ENCODE data around the gene KAT6B. TPM values are rescaled to one million over a fixed set of nuclear protein-coding genes. Genes with fewer than 3 reads are reported as not detected.

KAT6B gene
- total and polyA plus RNA-seq, 10 of the 15 experiments (the other 5 are each of a cell fraction or from before 2014, with no cell fraction given): 2.7 to 22.6 (median 15.7) TPM

DNA sequence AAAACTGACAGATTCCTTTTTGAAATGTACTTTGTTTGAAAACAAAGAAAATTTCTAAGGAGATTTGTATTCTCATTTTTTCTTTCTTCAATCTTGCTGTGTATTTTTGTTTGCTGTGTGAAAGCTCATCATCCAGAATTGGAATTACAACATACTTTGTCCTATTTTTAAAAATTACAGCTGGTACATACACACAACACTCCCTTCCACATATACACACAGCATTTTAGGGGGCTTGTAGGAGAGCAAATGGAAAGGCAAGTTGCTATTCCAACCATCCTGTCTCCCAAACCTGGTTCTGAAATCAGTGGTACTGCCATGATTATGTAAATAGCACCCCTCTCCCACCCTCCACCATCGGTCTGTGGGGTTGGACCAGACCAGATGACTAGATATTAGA, 184.0 kb downstream of the KAT6B start:
- Histone ChIP-seq H3K4me1 (ENCODE audit: control insufficient read depth, insufficient read depth, low read length) (peaks cover 44% of the 10 kb centered on the region), H2AFZ (ENCODE audit: control insufficient read depth, low read depth, low read length) (no peak overlapping the region), H3K4me3 (no peak overlapping the region), H3K27ac (ENCODE audit: control insufficient read depth, insufficient read depth) (no peak overlapping the region), H3K36me3 (ENCODE audit: control insufficient read depth in 2 of 2, insufficient read depth in 2 of 2, low read length in 1 of 2) (no peaks in the 10 kb centered on the region), H3K9me3 (replicated peaks; ENCODE audit: control insufficient read depth, insufficient read depth, low read length) (no peaks in the 10 kb centered on the region), H3K4me2 (ENCODE audit: control insufficient read depth, insufficient read depth) (no peak overlapping the region), H3K9ac (ENCODE audit: control insufficient read depth, insufficient read depth, low read length) (no peak overlapping the region), H3K27me3 (replicated peaks in 1 of 2; ENCODE audit: control insufficient read depth in 2 of 2, insufficient read depth in 2 of 2, low read length in 1 of 2) (no peaks in the 10 kb centered on the region), H3K79me2 (ENCODE audit: control insufficient read depth, insufficient read depth, low read length) (peaks cover 6% of the 10 kb centered on the region; the same call in 1 of the 2 replicates), H4K20me1 (ENCODE audit: control insufficient read depth, insufficient read depth) (no peaks in the 10 kb centered on the region)
- ATAC-seq (no peak), DNase-seq (ENCODE audit: low read depth, low spot score) (no peak), FAIRE-seq (no peak)
- CTCF ChIA-PET: interaction anchor here (1.7 to 2.4 kb wide), 3 partner anchors 9 to 11 kb away, joined by 4 to 9 read pairs (median 9); no protein-coding TSS in a partner anchor
- RAD21 ChIA-PET (ENCODE audit: unreplicated experiment): interaction anchor here (0.9 to 1.9 kb wide), 5 partner anchors 9 to 224 kb away, joined by 3 to 5 read pairs (median 3); no protein-coding TSS in a partner anchor
- in situ Hi-C loops (cut with MboI): no loop called here
- POLR2A ChIA-PET: interaction anchor here (0.9 kb wide), 1 partner anchor 10 kb away, joined by 4 read pairs; no protein-coding TSS in a partner anchor
- 100% methylated on average over 1 of the region's 1 CpG for WGBS (ENCODE audit: insufficient coverage, insufficient replicate concordance, low lambda C conversion rate, missing lambda C conversion rate)
- SMC1A ChIA-PET (ENCODE audit: uncharacterized antibody, unreplicated experiment): interaction anchor here (1.3 to 28.8 kb wide), 4 partner anchors 10 to 113 kb away, joined by 3 to 553 read pairs (median 94); no protein-coding TSS in a partner anchor
- intact Hi-C loops (cut with micrococcal nuclease; ENCODE audit: unreplicated experiment): loop anchor here (5.0 to 10.0 kb wide), 3 partner anchors 113 to 423 kb away; no protein-coding TSS in a partner anchor
- TF ChIP-seq, protein P1, sequence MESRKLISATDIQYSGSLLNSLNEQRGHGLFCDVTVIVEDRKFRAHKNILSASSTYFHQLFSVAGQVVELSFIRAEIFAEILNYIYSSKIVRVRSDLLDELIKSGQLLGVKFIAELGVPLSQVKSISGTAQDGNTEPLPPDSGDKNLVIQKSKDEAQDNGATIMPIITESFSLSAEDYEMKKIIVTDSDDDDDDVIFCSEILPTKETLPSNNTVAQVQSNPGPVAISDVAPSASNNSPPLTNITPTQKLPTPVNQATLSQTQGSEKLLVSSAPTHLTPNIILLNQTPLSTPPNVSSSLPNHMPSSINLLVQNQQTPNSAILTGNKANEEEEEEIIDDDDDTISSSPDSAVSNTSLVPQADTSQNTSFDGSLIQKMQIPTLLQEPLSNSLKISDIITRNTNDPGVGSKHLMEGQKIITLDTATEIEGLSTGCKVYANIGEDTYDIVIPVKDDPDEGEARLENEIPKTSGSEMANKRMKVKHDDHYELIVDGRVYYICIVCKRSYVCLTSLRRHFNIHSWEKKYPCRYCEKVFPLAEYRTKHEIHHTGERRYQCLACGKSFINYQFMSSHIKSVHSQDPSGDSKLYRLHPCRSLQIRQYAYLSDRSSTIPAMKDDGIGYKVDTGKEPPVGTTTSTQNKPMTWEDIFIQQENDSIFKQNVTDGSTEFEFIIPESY (IDR thresholded peaks at IDR 0.05): no peak
- no peak for TF ChIP-seq ZNF24 (IDR thresholded peaks at IDR 0.05)
- no peak for TF ChIP-seq CBX5 (IDR thresholded peaks at IDR 0.05; ENCODE audit: low read depth)
- no peak for TF ChIP-seq MEF2B (IDR thresholded peaks at IDR 0.05; ENCODE audit: partially characterized antibody, poor library complexity, severe bottlenecking)
- TF ChIP-seq MYC (IDR thresholded peaks at IDR 0.05; ENCODE audit: insufficient read depth, insufficient read length, insufficient replicate concordance, low read length, severe bottlenecking): no peak
- no peak for TF ChIP-seq SMARCA5 (IDR thresholded peaks at IDR 0.05)
- TF ChIP-seq IKZF2 (IDR thresholded peaks at IDR 0.05): no peak
- no peak for TF ChIP-seq NFYA (IDR thresholded peaks at IDR 0.05; ENCODE audit: borderline replicate concordance, low read depth, low read length)
- TF ChIP-seq BCL11A (IDR thresholded peaks at IDR 0.05; ENCODE audit: low read depth, low read length): no peak
- TF ChIP-seq CBFB (IDR thresholded peaks at IDR 0.05; ENCODE audit: low read depth): no peak
- no peak for TF ChIP-seq IRF4 (IDR thresholded peaks at IDR 0.05; ENCODE audit: low read depth, low read length)
- BruUV-seq (replicated peaks): no TSS peak
